NCI-H2107 treated with DMSO at 0.1 percent for 48 hours (cell line): ENCODE data around the gene IFNL4.
"Not testable (repeated sequence)": the region's sequence is repeated elsewhere in the genome, so short reads cannot be mapped to it uniquely, and the experiment has no call there.

Experiments used
- DNase-seq: peaks from one replicate; lab custom pipeline; 2025; ENCODE audit not compliant: unreplicated experiment; lab: John Stamatoyannopoulos, UW

IFNL4 gene

GRCh38 chr19:39224910-39225309 lies 23.7 kb downstream of the IFNL4 start:
- no peak for DNase-seq

- DNase-seq, result no peak
Observed at GRCh38 chr19:39223703-39224279, 24.9 kb downstream of the IFNL4 start.

- not testable (repeated sequence) for DNase-seq
Observed at GRCh38 chr19:39219108-39219507, 29.5 kb downstream of the IFNL4 start.

GRCh38 chr19:39218230-39219007 lies 30.2 kb downstream of the IFNL4 start:
- DNase-seq, result no peak

- no peak for DNase-seq
Observed at GRCh38 chr19:39217094-39217493, 31.6 kb downstream of the IFNL4 start.

- DNase-seq, result not testable (repeated sequence)
Observed at GRCh38 chr19:39215323-39215722, 33.3 kb downstream of the IFNL4 start.

GRCh38 chr19:39212375-39212742 lies 36.3 kb downstream of the IFNL4 start:
- DNase-seq, result no peak

GRCh38 chr19:39211731-39212374 lies 36.8 kb downstream of the IFNL4 start:
- no peak for DNase-seq

- no peak for DNase-seq
Observed at GRCh38 chr19:39209196-39209595, 39.5 kb downstream of the IFNL4 start.

GRCh38 chr19:39208175-39208795 lies 40.4 kb downstream of the IFNL4 start:
- no peak for DNase-seq

- no peak for DNase-seq
Observed at GRCh38 chr19:39207293-39207836, 41.3 kb downstream of the IFNL4 start.

- DNase-seq, result no peak
Observed at GRCh38 chr19:39206122-39206521, 42.5 kb downstream of the IFNL4 start.

- no peak for DNase-seq
Observed at GRCh38 chr19:39205449-39205764, 43.2 kb downstream of the IFNL4 start.

GRCh38 chr19:39203372-39204341 lies 45.0 kb downstream of the IFNL4 start, which contains the start of gene SYCN:
Gene SYCN (minus strand): TSS chr19:39204263. CDS start chr19:39204254, 9 bp downstream.
- DNase-seq, result no peak

- no peak for DNase-seq
Observed at GRCh38 chr19:39202998-39203355, 45.7 kb downstream of the IFNL4 start.

GRCh38 chr19:39200803-39201115 lies 47.9 kb downstream of the IFNL4 start:
- DNase-seq, result no peak

- DNase-seq, result no peak
Observed at GRCh38 chr19:39200066-39200802, 48.4 kb downstream of the IFNL4 start.

GRCh38 chr19:39199025-39199424 lies 49.6 kb downstream of the IFNL4 start:
- DNase-seq, result no peak

GRCh38 chr19:39197808-39198207 lies 50.8 kb downstream of the IFNL4 start:
- DNase-seq, result no peak
